ENCODE data around the gene CACNA2D3. TPM values are rescaled to one million over a fixed set of nuclear protein-coding genes. Genes with fewer than 3 reads are reported as not detected.
"Not testable (repeated sequence)": the region's sequence is repeated elsewhere in the genome, so short reads cannot be mapped to it uniquely, and the experiment has no call there.

Gene CACNA2D3
- total RNA-seq, 1 donor from 2014 or later, result not detected

GRCh38 chr3:54600441-54601204, 478.3 kb downstream of the CACNA2D3 start:
- Mint-ChIP-seq H3K4me3 (no peak overlapping the region), H3K4me1 (ENCODE audit: low read depth) (no peaks in the 10 kb centered on the region), H3K9me3 (peaks cover 4% of the 10 kb centered on the region), H3K27me3 (ENCODE audit: insufficient read depth) (no peaks in the 10 kb centered on the region), H3K27ac (no peak overlapping the region), H3K36me3 (ENCODE audit: low read depth) (no peaks in the 10 kb centered on the region)
- DNase-seq (ENCODE audit: low spot score), result no peak
- intact Hi-C loops (cut with micrococcal nuclease), result no loop called here

- Mint-ChIP-seq H3K4me3 (no peak overlapping the region), H3K4me1 (ENCODE audit: low read depth) (no peaks in the 10 kb centered on the region), H3K36me3 (ENCODE audit: low read depth) (no peaks in the 10 kb centered on the region), H3K9me3 (no peaks in the 10 kb centered on the region), H3K27ac (no peak overlapping the region), H3K27me3 (ENCODE audit: insufficient read depth) (no peaks in the 10 kb centered on the region)
- intact Hi-C loops (cut with micrococcal nuclease), result no loop called here
- DNase-seq (ENCODE audit: low spot score), result no peak
Measured at GRCh38 chr3:54604495-54604894, 482.1 kb downstream of the CACNA2D3 start.

GRCh38 chr3:54608041-54608440, 485.7 kb downstream of the CACNA2D3 start:
- no peak for DNase-seq (ENCODE audit: low spot score)
- intact Hi-C loops (cut with micrococcal nuclease), result no loop called here
- Mint-ChIP-seq H3K27ac (no peak overlapping the region), H3K27me3 (ENCODE audit: insufficient read depth) (no peaks in the 10 kb centered on the region), H3K9me3 (no peaks in the 10 kb centered on the region), H3K36me3 (ENCODE audit: low read depth) (no peaks in the 10 kb centered on the region), H3K4me1 (ENCODE audit: low read depth) (no peaks in the 10 kb centered on the region), H3K4me3 (no peak overlapping the region)

- DNase-seq (ENCODE audit: low spot score), result no peak
- H3K4me3 Mint-ChIP-seq, result no peak overlapping the region
- intact Hi-C loops (cut with micrococcal nuclease), result no loop called here
- H3K36me3 Mint-ChIP-seq (ENCODE audit: low read depth), result no peaks in the 10 kb centered on the region
- peaks cover 5% of the 10 kb centered on the region for H3K9me3 Mint-ChIP-seq
- H3K27ac Mint-ChIP-seq, result no peak overlapping the region
- H3K4me1 Mint-ChIP-seq (ENCODE audit: low read depth), result no peaks in the 10 kb centered on the region
- no peaks in the 10 kb centered on the region for H3K27me3 Mint-ChIP-seq (ENCODE audit: insufficient read depth)
Measured at GRCh38 chr3:54619053-54619452, 496.7 kb downstream of the CACNA2D3 start.

GRCh38 chr3:54619531-54619930, 497.2 kb downstream of the CACNA2D3 start:
- Mint-ChIP-seq H3K4me3 (no peak overlapping the region), H3K36me3 (ENCODE audit: low read depth) (no peaks in the 10 kb centered on the region), H3K27me3 (ENCODE audit: insufficient read depth) (no peaks in the 10 kb centered on the region), H3K4me1 (ENCODE audit: low read depth) (no peaks in the 10 kb centered on the region), H3K9me3 (peaks cover 5% of the 10 kb centered on the region), H3K27ac (no peak overlapping the region)
- no peak for DNase-seq (ENCODE audit: low spot score)
- intact Hi-C loops (cut with micrococcal nuclease), result no loop called here

GRCh38 chr3:54621184-54621583, 498.8 kb downstream of the CACNA2D3 start:
- no peaks in the 10 kb centered on the region for H3K36me3 Mint-ChIP-seq (ENCODE audit: low read depth)
- intact Hi-C loops (cut with micrococcal nuclease), result no loop called here
- no peak overlapping the region for H3K4me3 Mint-ChIP-seq
- no peaks in the 10 kb centered on the region for H3K27me3 Mint-ChIP-seq (ENCODE audit: insufficient read depth)
- peaks cover 5% of the 10 kb centered on the region for H3K9me3 Mint-ChIP-seq
- H3K4me1 Mint-ChIP-seq (ENCODE audit: low read depth), result no peaks in the 10 kb centered on the region
- H3K27ac Mint-ChIP-seq, result no peak overlapping the region
- DNase-seq (ENCODE audit: low spot score), result no peak

GRCh38 chr3:54622678-54623077, 500.3 kb downstream of the CACNA2D3 start:
- intact Hi-C loops (cut with micrococcal nuclease), result no loop called here
- Mint-ChIP-seq H3K36me3 (ENCODE audit: low read depth) (no peaks in the 10 kb centered on the region), H3K4me3 (no peak overlapping the region), H3K27me3 (ENCODE audit: insufficient read depth) (no peaks in the 10 kb centered on the region), H3K4me1 (ENCODE audit: low read depth) (no peaks in the 10 kb centered on the region), H3K27ac (no peak overlapping the region), H3K9me3 (peaks cover 10% of the 10 kb centered on the region)
- DNase-seq (ENCODE audit: low spot score), result no peak

- Mint-ChIP-seq H3K27me3 (ENCODE audit: insufficient read depth) (no peaks in the 10 kb centered on the region), H3K27ac (no peak overlapping the region), H3K9me3 (peaks cover 10% of the 10 kb centered on the region), H3K36me3 (ENCODE audit: low read depth) (no peaks in the 10 kb centered on the region), H3K4me1 (ENCODE audit: low read depth) (no peaks in the 10 kb centered on the region), H3K4me3 (no peak overlapping the region)
- DNase-seq (ENCODE audit: low spot score), result no peak
- intact Hi-C loops (cut with micrococcal nuclease), result no loop called here
Measured at GRCh38 chr3:54625805-54626787, 503.7 kb downstream of the CACNA2D3 start.

- Mint-ChIP-seq H3K4me3 (no peak overlapping the region), H3K4me1 (ENCODE audit: low read depth) (no peaks in the 10 kb centered on the region), H3K27me3 (ENCODE audit: insufficient read depth) (no peaks in the 10 kb centered on the region), H3K27ac (no peak overlapping the region), H3K36me3 (ENCODE audit: low read depth) (no peaks in the 10 kb centered on the region), H3K9me3 (peaks cover 6% of the 10 kb centered on the region)
- DNase-seq (ENCODE audit: low spot score), result no peak
- intact Hi-C loops (cut with micrococcal nuclease), result no loop called here
Measured at GRCh38 chr3:54628888-54629441, 506.6 kb downstream of the CACNA2D3 start.

- no peak overlapping the region for H3K27ac Mint-ChIP-seq
- no peak for DNase-seq (ENCODE audit: low spot score)
- H3K27me3 Mint-ChIP-seq (ENCODE audit: insufficient read depth), result no peaks in the 10 kb centered on the region
- H3K4me1 Mint-ChIP-seq (ENCODE audit: low read depth), result no peaks in the 10 kb centered on the region
- intact Hi-C loops (cut with micrococcal nuclease), result no loop called here
- no peaks in the 10 kb centered on the region for H3K36me3 Mint-ChIP-seq (ENCODE audit: low read depth)
- no peak overlapping the region for H3K4me3 Mint-ChIP-seq
- H3K9me3 Mint-ChIP-seq, result peaks cover 5% of the 10 kb centered on the region
Measured at GRCh38 chr3:54630101-54630623, 507.8 kb downstream of the CACNA2D3 start.

GRCh38 chr3:54631001-54631400, 508.6 kb downstream of the CACNA2D3 start:
- DNase-seq (ENCODE audit: low spot score); intact Hi-C loops (cut with micrococcal nuclease); H3K4me3 Mint-ChIP-seq; H3K4me1 Mint-ChIP-seq (ENCODE audit: low read depth); H3K36me3 Mint-ChIP-seq (ENCODE audit: low read depth); H3K27ac Mint-ChIP-seq; H3K9me3 Mint-ChIP-seq; H3K27me3 Mint-ChIP-seq (ENCODE audit: insufficient read depth): not testable (repeated sequence)

- Mint-ChIP-seq H3K27ac (no peak overlapping the region), H3K4me1 (ENCODE audit: low read depth) (no peaks in the 10 kb centered on the region), H3K4me3 (no peak overlapping the region), H3K9me3 (peaks cover 5% of the 10 kb centered on the region), H3K36me3 (ENCODE audit: low read depth) (no peaks in the 10 kb centered on the region), H3K27me3 (ENCODE audit: insufficient read depth) (no peaks in the 10 kb centered on the region)
- intact Hi-C loops (cut with micrococcal nuclease), result no loop called here
- DNase-seq (ENCODE audit: low spot score), result no peak
Measured at GRCh38 chr3:54631516-54632325, 509.4 kb downstream of the CACNA2D3 start.
